GM12875 (cell line): ENCODE measurements around the gene CLCN7.

ENCODE experiments used
- H3K4me3 ChIP-seq: one replicate; pipeline ENCODE4 v1.5.1; 2011; ENCODE audit warnings: low read depth, low read length, control low read depth
- TF ChIP-seq, protein P1 (sequence below): IDR thresholded peaks from 2 replicates; pipeline ENCODE4 v1.5.1; 2011; ENCODE audit warnings: low read depth, mild to moderate bottlenecking, control low read depth, inconsistent platforms, low read length, moderate library complexity, borderline replicate concordance; ENCODE audit not compliant: insufficient read depth

Gene CLCN7

DNA sequence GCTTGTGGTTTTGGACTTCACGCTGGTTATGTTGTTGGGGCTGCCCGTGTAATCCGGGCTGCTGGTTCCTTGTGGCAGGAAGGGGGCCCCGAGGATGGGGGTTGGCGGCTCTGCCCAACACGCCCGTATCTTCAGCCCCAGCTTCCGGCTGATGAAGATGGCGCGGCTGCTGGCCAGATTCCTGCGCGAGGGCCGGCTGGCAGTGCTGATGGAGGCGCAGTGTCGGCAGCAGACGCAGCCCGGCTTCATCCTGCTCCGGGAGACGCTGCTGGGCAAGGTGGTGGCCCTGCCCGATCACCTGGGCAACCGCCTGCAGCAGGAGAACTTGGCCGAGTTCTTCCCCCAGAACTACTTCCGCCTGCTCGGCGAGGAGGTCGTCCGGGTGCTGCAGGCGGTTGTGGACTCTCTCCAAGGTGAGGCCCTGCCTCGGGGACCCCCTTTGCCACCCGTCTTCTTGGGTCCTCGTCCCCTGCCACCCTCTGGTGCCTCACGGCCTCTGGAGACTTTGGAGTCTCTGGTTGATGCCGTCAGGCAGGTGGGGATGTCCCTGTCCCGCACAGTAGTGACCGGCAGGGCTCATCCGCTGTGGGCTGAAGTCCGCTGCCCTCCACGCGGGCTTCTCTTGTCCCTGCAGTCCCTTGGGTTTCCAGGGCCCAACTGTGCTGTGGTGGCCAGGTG lies 20.5 kb upstream of the CLCN7 start:
- no peak overlapping the region for H3K4me3 ChIP-seq
- TF ChIP-seq, protein P1, sequence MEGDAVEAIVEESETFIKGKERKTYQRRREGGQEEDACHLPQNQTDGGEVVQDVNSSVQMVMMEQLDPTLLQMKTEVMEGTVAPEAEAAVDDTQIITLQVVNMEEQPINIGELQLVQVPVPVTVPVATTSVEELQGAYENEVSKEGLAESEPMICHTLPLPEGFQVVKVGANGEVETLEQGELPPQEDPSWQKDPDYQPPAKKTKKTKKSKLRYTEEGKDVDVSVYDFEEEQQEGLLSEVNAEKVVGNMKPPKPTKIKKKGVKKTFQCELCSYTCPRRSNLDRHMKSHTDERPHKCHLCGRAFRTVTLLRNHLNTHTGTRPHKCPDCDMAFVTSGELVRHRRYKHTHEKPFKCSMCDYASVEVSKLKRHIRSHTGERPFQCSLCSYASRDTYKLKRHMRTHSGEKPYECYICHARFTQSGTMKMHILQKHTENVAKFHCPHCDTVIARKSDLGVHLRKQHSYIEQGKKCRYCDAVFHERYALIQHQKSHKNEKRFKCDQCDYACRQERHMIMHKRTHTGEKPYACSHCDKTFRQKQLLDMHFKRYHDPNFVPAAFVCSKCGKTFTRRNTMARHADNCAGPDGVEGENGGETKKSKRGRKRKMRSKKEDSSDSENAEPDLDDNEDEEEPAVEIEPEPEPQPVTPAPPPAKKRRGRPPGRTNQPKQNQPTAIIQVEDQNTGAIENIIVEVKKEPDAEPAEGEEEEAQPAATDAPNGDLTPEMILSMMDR = no peak

DNA sequence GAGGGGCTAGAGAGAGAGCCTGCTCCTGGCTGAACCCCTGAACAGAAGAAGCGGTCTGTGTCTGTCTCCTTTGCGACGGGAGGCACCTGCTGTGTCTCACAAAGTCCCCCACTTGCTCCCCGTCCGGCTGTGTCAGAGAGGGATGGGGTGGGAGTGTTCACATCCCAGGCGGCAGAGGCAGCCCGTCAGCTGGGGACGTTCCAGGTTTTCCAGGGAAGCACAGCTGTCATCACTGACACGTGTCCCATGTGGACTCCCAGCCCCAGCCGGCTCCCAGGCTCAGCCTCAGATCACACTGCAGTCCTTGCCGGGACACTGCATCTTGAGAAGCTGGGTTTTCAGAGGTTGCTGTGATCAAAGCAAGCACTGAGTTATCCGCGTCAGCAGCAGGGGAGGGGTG lies 19.9 kb upstream of the CLCN7 start:
- no peak overlapping the region for H3K4me3 ChIP-seq
- TF ChIP-seq, protein P1 = no peak

DNA sequence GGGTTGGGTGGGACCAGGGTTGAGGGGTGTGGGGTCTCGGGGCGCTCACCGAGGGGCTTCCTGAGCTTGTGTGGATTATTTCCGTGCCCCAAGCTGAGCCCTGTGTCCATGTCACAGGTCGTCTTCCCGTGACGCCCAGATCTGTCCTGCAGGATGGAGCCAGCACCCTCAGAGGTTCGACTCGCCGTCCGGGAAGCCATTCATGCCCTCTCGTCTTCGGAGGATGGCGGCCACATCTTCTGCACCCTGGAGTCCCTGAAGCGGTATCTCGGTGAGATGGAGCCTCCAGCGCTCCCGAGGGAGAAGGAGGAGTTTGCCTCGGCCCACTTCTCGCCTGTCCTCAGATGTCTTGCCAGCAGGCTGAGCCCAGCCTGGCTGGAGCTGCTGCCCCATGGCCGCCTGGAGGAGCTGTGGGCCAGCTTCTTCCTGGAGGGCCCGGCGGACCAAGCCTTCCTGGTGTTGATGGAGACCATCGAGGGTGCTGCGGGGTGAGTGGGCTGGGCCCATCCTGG lies 19.4 kb upstream of the CLCN7 start:
- H3K4me3 ChIP-seq = peak overlapping the region; percentile 77
- TF ChIP-seq, protein P1 = peak; percentile 24; the same call in 1 of the 2 replicates

DNA sequence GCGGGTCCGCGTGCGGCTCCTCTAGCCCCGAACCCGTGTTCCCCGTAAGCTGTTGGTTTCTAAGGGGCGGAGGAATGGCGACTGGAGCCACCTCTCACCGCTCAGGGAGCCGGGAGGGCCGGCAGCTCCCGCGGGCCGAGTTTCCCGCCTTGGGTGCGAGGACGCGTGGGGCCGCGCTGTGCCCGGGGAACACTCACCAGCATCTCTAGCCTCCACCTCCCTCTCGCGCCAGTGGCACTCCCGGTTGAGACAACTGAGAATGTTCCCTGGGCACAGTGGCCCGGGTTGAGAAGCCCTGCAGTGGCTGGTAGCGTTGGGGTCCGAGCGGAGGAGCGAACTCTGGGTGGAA lies 18.9 kb upstream of the CLCN7 start:
- TF ChIP-seq, protein P1 = no peak
- peak overlapping the region; percentile 77 for H3K4me3 ChIP-seq

DNA sequence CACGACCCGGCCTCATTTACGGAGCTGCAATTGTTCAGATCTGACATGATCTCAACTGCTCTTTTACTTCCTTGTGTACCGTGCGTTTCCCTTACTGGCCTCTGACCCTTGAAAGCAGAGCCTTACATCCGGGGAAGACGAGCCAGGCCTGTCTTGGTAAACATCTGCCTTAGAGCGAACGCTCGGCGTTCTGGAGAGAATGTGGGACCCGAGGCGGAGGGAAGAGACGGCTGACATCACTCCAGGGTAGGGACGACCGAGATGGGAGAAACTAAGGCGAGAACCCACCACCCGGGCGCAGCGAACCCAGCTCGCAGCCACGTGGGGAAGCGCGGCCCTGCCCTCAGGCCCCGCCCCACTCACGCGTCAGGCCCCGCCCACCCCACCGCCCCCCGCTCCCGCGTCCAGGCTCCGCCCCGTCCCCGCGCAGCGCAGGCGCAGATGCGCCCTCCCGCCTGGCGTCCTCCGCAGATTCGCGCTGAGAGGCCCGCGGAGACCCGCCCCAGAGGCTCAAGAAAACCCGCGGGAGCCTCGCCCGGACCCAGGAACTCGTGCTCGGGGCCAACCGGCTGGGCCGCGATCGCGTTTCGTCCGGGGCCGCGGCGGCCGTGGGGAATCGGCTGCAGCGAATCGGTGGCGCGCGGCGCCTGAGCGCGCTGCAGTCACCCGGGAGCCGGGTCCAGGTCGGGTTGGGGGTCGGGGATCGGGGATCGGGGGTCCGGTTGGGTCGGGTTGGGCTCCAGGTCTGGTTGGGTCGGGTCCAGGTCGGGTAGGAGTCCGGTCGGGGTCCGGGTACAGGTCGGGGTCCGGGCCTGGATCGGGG lies 18.3 kb upstream of the CLCN7 start, which contains the start of gene TELO2:
Gene TELO2 (plus strand): TSS at position 438 of the 823 bp plus-strand sequence. CDS start 922 bp downstream, outside the sequence.
- TF ChIP-seq, protein P1 = no peak
- H3K4me3 ChIP-seq = peak within 1 kb of the TSS; percentile 77

DNA sequence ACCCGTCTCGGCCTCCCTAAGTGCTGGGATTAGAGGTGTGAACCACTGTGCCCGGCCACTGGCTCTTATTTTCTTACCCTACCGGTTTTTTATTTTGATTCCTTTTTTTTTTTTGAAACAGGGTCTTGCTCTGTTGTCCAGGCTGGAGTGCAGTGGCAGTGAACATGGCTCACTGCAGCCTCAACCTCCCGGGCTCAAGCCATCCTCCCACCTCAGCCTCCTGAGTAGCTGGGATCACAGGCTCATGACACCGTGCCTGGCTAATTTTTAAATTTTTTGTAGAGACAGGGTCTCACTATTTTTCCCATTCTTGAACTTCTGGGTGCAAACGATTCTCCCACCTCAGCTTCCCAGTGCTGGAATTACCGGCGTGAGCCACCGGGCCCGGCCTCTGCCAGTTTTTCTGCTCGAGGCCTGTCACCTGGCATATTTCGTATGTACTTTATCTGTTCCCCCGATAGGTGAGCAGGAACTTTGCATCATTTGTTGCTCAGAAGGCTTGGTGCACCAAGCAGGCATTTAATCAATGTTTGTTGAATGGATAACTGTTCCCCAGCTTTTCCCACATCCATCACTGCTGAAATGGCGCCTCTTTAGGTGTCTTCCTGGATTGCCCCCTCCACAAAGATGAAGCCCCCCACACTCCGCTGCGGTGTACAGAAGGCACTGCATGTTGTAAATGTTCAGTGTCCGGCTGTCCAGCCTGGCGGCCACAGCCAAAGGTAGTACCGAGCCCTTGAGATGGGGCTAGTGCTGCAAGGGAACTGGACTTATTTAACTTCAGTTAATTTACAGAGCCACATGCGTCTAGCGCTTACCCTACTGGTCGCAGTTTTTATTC lies 17.5 kb upstream of the CLCN7 start:
- TF ChIP-seq, protein P1 = no peak
- peak overlapping the region; percentile 77 for H3K4me3 ChIP-seq
